MM.1S (cell line): Measurements from ENCODE around the gene ADAMTS3.
"Not testable (repeated sequence)": the region's sequence is repeated elsewhere in the genome, so short reads cannot be mapped to it uniquely, and the experiment has no call there.

ENCODE experiments used
- DNase-seq: peaks from one replicate; pipeline ENCODE4 v3.0.0-alpha.2; 2015
- H2AFZ ChIP-seq: fragments of 300-600 bp; sonication (generic); 2 replicates; pipeline ENCODE4 v1.6.0; 2016; ENCODE audit warnings: antibody characterized with exemption, low read length
- H3F3A ChIP-seq: fragments of 300-600 bp; sonication (generic); 2 replicates; pipeline ENCODE4 v1.6.1; 2016; ENCODE audit warnings: mild to moderate bottlenecking, antibody characterized with exemption, low read length, moderate library complexity, mixed read lengths; ENCODE audit not compliant: insufficient read depth
- H3K27ac ChIP-seq: fragments of 300-600 bp; sonication (generic); 2 replicates; pipeline ENCODE4 v1.5.1; 2016; ENCODE audit warnings: mild to moderate bottlenecking, low read length
- H3K27me3 ChIP-seq: fragments of 300-600 bp; sonication (generic); replicated peaks from 2 replicates; pipeline ENCODE4 v1.6.0; 2016; ENCODE audit warnings: low read length; ENCODE audit not compliant: insufficient read depth
- H3K36me3 ChIP-seq: fragments of 300-600 bp; sonication (generic); replicated peaks from 2 replicates; pipeline ENCODE4 v1.6.1; 2016; ENCODE audit warnings: mild to moderate bottlenecking, low read length, mixed read lengths; ENCODE audit not compliant: insufficient read depth
- H3K4me1 ChIP-seq: fragments of 300-600 bp; sonication (generic); 2 replicates; pipeline ENCODE4 v1.6.1; 2016; ENCODE audit warnings: low read length, mixed read lengths
- H3K4me2 ChIP-seq: fragments of 300-600 bp; sonication (generic); 2 replicates; pipeline ENCODE4 v1.6.0; 2016; ENCODE audit warnings: low read depth, low read length
- H3K4me3 ChIP-seq: fragments of 300-600 bp; sonication (generic); 2 replicates; pipeline ENCODE4 v1.5.1; 2016; ENCODE audit warnings: low read length, mixed read lengths
- H3K79me2 ChIP-seq: fragments of 300-600 bp; sonication (generic); 2 replicates; pipeline ENCODE4 v1.6.1; 2016; ENCODE audit warnings: mixed run types, low read length, mixed read lengths
- H3K9ac ChIP-seq: fragments of 300-600 bp; sonication (generic); 2 replicates; pipeline ENCODE4 v1.6.1; 2016; ENCODE audit warnings: low read length, mixed read lengths
- H3K9me2 ChIP-seq: fragments of 300-600 bp; sonication (generic); replicated peaks from 2 replicates; pipeline ENCODE4 v1.6.1; 2016; ENCODE audit warnings: mild to moderate bottlenecking, low read length, mixed read lengths; ENCODE audit not compliant: insufficient read depth
- H3K9me3 ChIP-seq: fragments of 300-600 bp; sonication (generic); replicated peaks from 2 replicates; pipeline ENCODE4 v1.6.1; 2016; ENCODE audit warnings: mild to moderate bottlenecking, low read length, mixed read lengths; ENCODE audit not compliant: insufficient read depth
- H4K20me1 ChIP-seq: fragments of 300-600 bp; sonication (generic); 2 replicates; pipeline ENCODE4 v1.6.1; 2016; ENCODE audit warnings: mild to moderate bottlenecking, low read length, moderate library complexity, mixed read lengths; ENCODE audit not compliant: insufficient read depth
- CTCF ChIP-seq: fragments of 300-600 bp; sonication (generic); IDR thresholded peaks from 2 replicates; pipeline ENCODE4 v1.5.1; 2016; ENCODE audit warnings: antibody characterized with exemption, low read length, mixed read lengths
- EZH2 ChIP-seq: fragments of 300-600 bp; sonication (generic); optimal IDR thresholded peaks from 2 replicates; pipeline ENCODE3; 2017; ENCODE audit warnings: low read depth, mild to moderate bottlenecking, antibody characterized with exemption, low read length, mixed read lengths
- EZH2phosphoT487 ChIP-seq: fragments of 300-600 bp; sonication (generic); IDR thresholded peaks from 2 replicates; pipeline ENCODE4 v1.6.1; 2018; ENCODE audit warnings: antibody characterized with exemption, low read length

Gene ADAMTS3

GRCh38 chr4:72553540-72554337 lies 15.3 kb downstream of the ADAMTS3 start:
- no peak for DNase-seq
- Histone ChIP-seq H3K36me3 (no peaks in the 10 kb centered on the region), H3K4me3 (no peak overlapping the region), H3K27me3 (no peaks in the 10 kb centered on the region), H3K27ac (no peak overlapping the region), H3K9ac (no peak overlapping the region), H3K9me2 (no peaks in the 10 kb centered on the region), H4K20me1 (no peaks in the 10 kb centered on the region), H3K4me2 (no peak overlapping the region), H3K79me2 (no peaks in the 10 kb centered on the region), H3F3A (no peaks in the 10 kb centered on the region), H3K9me3 (no peaks in the 10 kb centered on the region), H3K4me1 (no peaks in the 10 kb centered on the region), H2AFZ (no peak overlapping the region)
- TF ChIP-seq EZH2phosphoT487 = no peak
- TF ChIP-seq EZH2 = no peak
- no peak for TF ChIP-seq CTCF

DNA sequence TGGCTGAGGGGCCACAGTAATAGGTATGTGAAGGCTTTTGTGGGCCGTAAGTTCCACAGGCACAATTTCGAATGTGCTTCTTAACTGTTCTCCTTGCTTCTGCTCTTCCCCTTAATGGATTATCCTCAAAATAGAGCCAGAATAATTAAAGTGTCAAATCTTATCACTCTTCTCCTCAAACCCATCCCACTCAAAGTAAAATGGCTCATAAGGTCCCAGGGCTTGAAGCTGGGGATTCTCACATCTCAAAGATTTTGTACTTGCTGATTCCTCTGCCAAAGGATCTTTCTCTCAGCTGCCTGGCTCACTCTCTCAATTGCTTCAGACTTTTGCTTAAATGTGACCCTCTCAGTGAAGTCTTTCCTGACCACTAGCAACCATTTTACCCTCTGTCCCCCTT lies 16.6 kb downstream of the ADAMTS3 start:
- H3K4me2 ChIP-seq = no peak overlapping the region
- TF ChIP-seq EZH2phosphoT487 (no peak), EZH2 (no peak), CTCF (no peak)
- DNase-seq = no peak
- no peaks in the 10 kb centered on the region for H3K9me3 ChIP-seq
- no peaks in the 10 kb centered on the region for H3K27me3 ChIP-seq
- H3K27ac ChIP-seq = no peak overlapping the region
- no peaks in the 10 kb centered on the region for H3K9me2 ChIP-seq
- no peak overlapping the region for H3K4me3 ChIP-seq
- no peaks in the 10 kb centered on the region for H3F3A ChIP-seq
- no peaks in the 10 kb centered on the region for H4K20me1 ChIP-seq
- no peaks in the 10 kb centered on the region for H3K79me2 ChIP-seq
- H3K4me1 ChIP-seq = no peaks in the 10 kb centered on the region
- H3K36me3 ChIP-seq = no peaks in the 10 kb centered on the region
- H2AFZ ChIP-seq = no peak overlapping the region
- H3K9ac ChIP-seq = no peak overlapping the region

- Histone ChIP-seq H3F3A (no peaks in the 10 kb centered on the region), H3K79me2 (no peaks in the 10 kb centered on the region), H3K36me3 (no peaks in the 10 kb centered on the region), H3K4me3 (no peak overlapping the region), H3K9me3 (no peaks in the 10 kb centered on the region), H3K4me2 (no peak overlapping the region), H2AFZ (no peak overlapping the region), H3K9me2 (no peaks in the 10 kb centered on the region), H3K27me3 (no peaks in the 10 kb centered on the region), H3K4me1 (no peaks in the 10 kb centered on the region), H3K9ac (no peak overlapping the region), H4K20me1 (no peaks in the 10 kb centered on the region), H3K27ac (no peak overlapping the region)
- TF ChIP-seq EZH2phosphoT487 = no peak
- DNase-seq = no peak
Measured at GRCh38 chr4:72546456-72546855, 22.6 kb downstream of the ADAMTS3 start.

DNA sequence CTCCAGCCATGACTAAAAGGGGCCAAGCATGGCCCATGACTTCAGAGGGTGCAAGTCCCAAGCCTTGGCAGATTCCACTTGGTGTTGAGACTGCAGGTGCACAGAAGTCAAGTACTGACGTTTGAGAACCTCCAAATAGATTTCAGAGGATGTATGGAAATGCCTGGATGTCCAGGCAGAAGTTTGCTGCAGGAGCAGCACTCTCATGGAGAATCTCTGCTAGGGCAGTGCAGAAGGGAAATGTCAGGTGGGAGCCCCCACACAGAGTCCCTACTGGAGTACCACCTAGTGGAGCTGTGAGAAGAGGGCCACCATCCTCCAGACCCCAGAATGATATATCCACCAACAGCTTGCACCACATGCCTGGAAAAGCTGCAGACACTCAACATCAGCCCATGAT lies 28.3 kb downstream of the ADAMTS3 start:
- not testable (repeated sequence) for H3K4me1 ChIP-seq, H2AFZ ChIP-seq, H3K9me3 ChIP-seq, H3K9me2 ChIP-seq, H3K9ac ChIP-seq, DNase-seq, H3K4me3 ChIP-seq, H4K20me1 ChIP-seq, H3K27ac ChIP-seq, H3F3A ChIP-seq, H3K79me2 ChIP-seq, H3K4me2 ChIP-seq, H3K36me3 ChIP-seq, H3K27me3 ChIP-seq
